K562 (cell line): ENCODE results near the gene PRDX2. TPM values are rescaled to one million over a fixed set of nuclear protein-coding genes. Genes with fewer than 3 reads are reported as not detected.
A peak's percentile ranks its signal among the peaks of the same experiment; 100 is the strongest.

Experiments used
- ELF1 ChIP-seq: fragments of 200-800 bp; sonication (Bioruptor generic); IDR thresholded peaks from 2 replicates; pipeline ENCODE4 v1.6.1; 2016; ENCODE audit warnings: missing genetic modification characterization, missing compliant biosample characterization
- HNRNPL ChIP-seq: fragments of 200-400 bp; formaldehyde crosslinking; IDR thresholded peaks from 2 replicates; pipeline ENCODE4 v1.6.1; 2017; ENCODE audit warnings: low read depth, mild to moderate bottlenecking, low read length
- LARP7 ChIP-seq: fragments of 450-650 bp; IDR thresholded peaks from 2 replicates; pipeline ENCODE4 v1.6.1; 2016
- SP1 ChIP-seq: sonication (generic); formaldehyde crosslinking; IDR thresholded peaks from 2 replicates; pipeline ENCODE4 v1.8.1; 2022; ENCODE audit warnings: mild to moderate bottlenecking, missing genetic modification reagents
- polyA plus RNA-seq, 8 experiments: library from polyadenylated mRNA; depleted of rRNA in 4 of 8; stranded (reverse) in 5 of 8; unstranded in 3 of 8; fragments of >200 nt; fragmentation: Nextera tagmentation in 2 of 8; fragmentation: Illumina TruSeq in 1 of 8; extraction: Ambion mirVana in 2 of 8; extraction: Trizol in 1 of 8; gene quantifications; 2 replicates each; pipeline versions ENCODE4 v1.2.1 to v1.2.3, GENCODE V29; 2011 to 2014; ENCODE audit warnings: inconsistent platforms in 1 of 8, missing spikeins in 1 of 8
- total RNA-seq, 7 experiments: library from RNA; depleted of rRNA in 6 of 7; stranded (reverse); fragments of >200 nt in 6 of 7; fragmentation: Illumina TruSeq in 2 of 7; extraction: Trizol in 2 of 7; gene quantifications; 2 replicates each; pipeline versions ENCODE4 v1.2.1 to v1.2.3, GENCODE V29; 2011 to 2021; ENCODE audit warnings: low replicate concordance in 1 of 7
- TF ChIP-seq, protein P1 (sequence below), 2 experiments: fragments of 450-650 bp; IDR thresholded peaks; 2 replicates each; pipeline ENCODE4 v1.6.1; 2016; ENCODE audit warnings: mild to moderate bottlenecking in 2 of 2, borderline replicate concordance in 1 of 2, low read depth in 1 of 2, moderate library complexity in 1 of 2
- TF ChIP-seq, protein P2 (sequence below), 2 experiments: IDR thresholded peaks in 1 of 2; conservative IDR thresholded peaks in 1 of 2; 2 replicates each; pipeline ENCODE4 v1.6.1; 2016; ENCODE audit warnings: low read depth in 2 of 2, mild to moderate bottlenecking in 1 of 2, missing compliant biosample characterization in 1 of 2, missing genetic modification characterization in 1 of 2, moderate library complexity in 1 of 2
- TF ChIP-seq, protein P3 (sequence below): fragments of 250-450 bp; sonication (Bioruptor Pico); IDR thresholded peaks from 2 replicates; pipeline ENCODE4 v1.8.0; 2021; ENCODE audit warnings: mild to moderate bottlenecking, moderate library complexity
- TF ChIP-seq, protein P4 (sequence below): fragments of 250-450 bp; sonication (Bioruptor Pico); IDR thresholded peaks from 2 replicates; pipeline ENCODE4 v1.8.0; 2022; ENCODE audit warnings: inconsistent platforms
- TF ChIP-seq, protein P5 (sequence below): sonication (generic); formaldehyde crosslinking; IDR thresholded peaks from 2 replicates; pipeline ENCODE4 v1.9.0; 2022; ENCODE audit warnings: mild to moderate bottlenecking, missing genetic modification reagents

Gene PRDX2
- total and polyA plus RNA-seq, 9 of the 15 experiments (the other 6 are each of a cell fraction or from before 2014, with no cell fraction given): 206 to 1,183 (median 415) TPM

DNA sequence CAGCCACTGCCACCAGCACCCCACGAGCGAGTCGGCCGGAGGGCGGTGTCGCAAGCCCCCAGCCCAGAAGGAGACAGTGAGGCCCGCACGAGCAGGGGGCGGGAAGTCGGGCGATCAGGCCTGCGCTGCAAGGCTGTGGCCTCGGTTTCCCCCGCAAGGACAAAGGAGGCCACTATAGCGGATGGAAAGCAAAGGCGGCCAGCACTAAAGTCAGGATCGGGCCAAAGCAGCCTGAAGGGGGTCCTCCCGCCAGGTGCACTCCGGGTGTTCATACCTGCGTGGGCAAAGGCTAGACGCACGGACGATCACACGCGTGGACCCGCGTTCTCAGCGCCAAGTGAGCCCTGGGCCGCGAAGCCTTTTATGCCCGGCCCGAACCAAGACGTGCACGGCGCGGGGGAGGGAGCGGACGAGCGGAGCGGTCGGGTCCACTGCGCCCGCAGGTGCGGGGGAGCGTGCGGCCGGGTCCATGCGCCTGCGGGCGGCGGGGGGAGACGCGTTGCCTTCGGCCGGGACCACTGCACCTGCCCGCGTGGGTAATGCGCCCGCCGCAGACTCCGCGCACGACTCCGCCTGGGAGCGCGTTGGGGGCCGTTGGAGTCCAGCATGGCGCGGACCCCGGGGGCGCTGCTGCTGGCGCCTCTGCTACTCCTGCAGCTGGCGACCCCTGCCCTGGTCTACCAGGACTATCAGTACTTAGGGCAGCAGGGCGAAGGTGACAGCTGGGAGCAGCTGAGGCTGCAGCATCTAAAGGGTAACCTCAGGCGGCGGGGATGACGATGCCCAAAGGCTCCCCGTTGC is at the start of gene PRDX2, which contains the start of gene THSD8 (continued):
- TF ChIP-seq, protein P1, sequence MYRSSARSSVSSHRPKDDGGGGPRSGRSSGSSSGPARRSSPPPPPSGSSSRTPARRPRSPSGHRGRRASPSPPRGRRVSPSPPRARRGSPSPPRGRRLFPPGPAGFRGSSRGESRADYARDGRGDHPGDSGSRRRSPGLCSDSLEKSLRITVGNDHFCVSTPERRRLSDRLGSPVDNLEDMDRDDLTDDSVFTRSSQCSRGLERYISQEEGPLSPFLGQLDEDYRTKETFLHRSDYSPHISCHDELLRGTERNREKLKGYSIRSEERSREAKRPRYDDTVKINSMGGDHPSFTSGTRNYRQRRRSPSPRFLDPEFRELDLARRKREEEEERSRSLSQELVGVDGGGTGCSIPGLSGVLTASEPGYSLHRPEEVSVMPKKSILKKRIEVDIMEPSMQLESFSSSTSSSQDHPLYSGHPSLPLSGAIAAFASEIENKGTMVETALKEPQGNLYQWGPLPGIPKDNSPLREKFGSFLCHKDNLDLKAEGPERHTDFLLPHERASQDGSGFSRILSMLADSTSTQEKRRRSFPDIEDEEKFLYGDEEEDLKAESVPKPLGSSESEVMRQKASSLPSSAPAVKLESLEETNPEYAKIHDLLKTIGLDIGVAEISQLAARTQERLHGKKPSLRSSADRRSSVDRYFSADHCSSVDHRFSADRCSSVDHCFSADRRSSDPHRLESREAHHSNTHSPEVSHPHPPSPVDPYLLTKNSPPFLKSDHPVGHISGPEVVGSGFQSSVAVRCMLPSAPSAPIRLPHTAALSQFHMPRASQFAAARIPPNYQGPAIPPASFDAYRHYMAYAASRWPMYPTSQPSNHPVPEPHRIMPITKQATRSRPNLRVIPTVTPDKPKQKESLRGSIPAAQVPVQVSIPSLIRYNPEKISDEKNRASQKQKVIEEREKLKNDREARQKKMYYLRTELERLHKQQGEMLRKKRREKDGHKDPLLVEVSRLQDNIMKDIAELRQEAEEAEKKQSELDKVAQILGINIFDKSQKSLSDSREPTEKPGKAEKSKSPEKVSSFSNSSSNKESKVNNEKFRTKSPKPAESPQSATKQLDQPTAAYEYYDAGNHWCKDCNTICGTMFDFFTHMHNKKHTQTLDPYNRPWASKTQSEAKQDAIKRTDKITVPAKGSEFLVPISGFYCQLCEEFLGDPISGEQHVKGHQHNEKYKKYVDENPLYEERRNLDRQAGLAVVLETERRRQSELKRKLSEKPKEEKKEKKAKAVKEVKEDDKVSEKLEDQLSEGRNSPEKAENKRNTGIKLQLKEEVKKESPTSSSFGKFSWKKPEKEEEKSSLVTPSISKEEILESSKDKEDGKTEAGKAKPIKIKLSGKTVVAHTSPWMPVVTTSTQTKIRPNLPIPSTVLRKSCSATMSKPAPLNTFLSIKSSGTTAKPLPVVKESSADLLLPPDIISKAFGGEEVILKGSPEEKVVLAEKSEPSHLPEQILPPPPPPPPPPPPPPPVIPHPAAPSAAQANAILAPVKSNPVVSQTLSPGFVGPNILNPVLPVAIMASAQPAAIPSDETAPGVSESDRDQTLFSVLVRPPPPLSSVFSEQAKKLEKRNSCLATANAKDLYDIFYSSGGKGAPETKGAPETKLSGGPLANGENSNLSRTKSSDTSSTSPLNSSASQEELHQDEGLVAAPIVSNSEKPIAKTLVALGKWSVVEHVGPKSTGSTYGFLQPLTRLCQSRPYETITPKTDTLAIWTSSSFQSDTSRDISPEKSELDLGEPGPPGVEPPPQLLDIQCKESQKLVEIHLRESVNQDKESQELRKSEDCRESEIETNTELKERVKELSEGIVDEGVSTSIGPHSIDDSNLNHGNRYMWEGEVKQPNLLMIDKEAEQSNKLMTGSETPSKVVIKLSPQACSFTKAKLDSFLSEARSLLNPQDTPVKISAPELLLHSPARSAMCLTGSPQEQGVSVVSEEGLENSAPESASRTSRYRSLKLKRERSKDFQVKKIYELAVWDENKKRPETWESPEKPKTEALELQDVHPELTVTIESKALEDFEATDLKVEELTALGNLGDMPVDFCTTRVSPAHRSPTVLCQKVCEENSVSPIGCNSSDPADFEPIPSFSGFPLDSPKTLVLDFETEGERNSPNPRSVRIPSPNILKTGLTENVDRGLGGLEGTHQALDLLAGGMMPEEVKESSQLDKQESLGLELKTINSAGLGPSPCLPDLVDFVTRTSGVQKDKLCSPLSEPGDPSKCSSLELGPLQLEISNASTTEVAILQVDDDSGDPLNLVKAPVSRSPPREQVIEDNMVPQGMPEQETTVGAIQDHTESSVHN (IDR thresholded peaks at IDR 0.05; ENCODE audit: borderline replicate concordance in 1 of 2, low read depth in 1 of 2): no peak
- TF ChIP-seq, protein P2, sequence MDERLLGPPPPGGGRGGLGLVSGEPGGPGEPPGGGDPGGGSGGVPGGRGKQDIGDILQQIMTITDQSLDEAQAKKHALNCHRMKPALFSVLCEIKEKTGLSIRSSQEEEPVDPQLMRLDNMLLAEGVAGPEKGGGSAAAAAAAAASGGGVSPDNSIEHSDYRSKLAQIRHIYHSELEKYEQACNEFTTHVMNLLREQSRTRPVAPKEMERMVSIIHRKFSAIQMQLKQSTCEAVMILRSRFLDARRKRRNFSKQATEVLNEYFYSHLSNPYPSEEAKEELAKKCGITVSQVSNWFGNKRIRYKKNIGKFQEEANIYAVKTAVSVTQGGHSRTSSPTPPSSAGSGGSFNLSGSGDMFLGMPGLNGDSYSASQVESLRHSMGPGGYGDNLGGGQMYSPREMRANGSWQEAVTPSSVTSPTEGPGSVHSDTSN (CRISPR knock-in tag; IDR thresholded peaks at IDR 0.05; ENCODE audit: low read depth): no peak
- TF ChIP-seq, protein P2 (tag; conservative IDR thresholded peaks at IDR 0.05; ENCODE audit: low read depth): no peak
- TF ChIP-seq, protein P3, sequence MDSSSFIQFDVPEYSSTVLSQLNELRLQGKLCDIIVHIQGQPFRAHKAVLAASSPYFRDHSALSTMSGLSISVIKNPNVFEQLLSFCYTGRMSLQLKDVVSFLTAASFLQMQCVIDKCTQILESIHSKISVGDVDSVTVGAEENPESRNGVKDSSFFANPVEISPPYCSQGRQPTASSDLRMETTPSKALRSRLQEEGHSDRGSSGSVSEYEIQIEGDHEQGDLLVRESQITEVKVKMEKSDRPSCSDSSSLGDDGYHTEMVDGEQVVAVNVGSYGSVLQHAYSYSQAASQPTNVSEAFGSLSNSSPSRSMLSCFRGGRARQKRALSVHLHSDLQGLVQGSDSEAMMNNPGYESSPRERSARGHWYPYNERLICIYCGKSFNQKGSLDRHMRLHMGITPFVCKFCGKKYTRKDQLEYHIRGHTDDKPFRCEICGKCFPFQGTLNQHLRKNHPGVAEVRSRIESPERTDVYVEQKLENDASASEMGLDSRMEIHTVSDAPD: no peak
- peak; percentile 79; the same call in 1 of the 2 replicates for TF ChIP-seq SP1 (CRISPR knock-in tag)
- TF ChIP-seq LARP7: no peak
- TF ChIP-seq, protein P4, sequence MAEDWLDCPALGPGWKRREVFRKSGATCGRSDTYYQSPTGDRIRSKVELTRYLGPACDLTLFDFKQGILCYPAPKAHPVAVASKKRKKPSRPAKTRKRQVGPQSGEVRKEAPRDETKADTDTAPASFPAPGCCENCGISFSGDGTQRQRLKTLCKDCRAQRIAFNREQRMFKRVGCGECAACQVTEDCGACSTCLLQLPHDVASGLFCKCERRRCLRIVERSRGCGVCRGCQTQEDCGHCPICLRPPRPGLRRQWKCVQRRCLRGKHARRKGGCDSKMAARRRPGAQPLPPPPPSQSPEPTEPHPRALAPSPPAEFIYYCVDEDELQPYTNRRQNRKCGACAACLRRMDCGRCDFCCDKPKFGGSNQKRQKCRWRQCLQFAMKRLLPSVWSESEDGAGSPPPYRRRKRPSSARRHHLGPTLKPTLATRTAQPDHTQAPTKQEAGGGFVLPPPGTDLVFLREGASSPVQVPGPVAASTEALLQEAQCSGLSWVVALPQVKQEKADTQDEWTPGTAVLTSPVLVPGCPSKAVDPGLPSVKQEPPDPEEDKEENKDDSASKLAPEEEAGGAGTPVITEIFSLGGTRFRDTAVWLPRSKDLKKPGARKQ: no peak
- TF ChIP-seq HNRNPL: peak; percentile 51; the same call in 1 of the 2 replicates
- TF ChIP-seq, protein P5, sequence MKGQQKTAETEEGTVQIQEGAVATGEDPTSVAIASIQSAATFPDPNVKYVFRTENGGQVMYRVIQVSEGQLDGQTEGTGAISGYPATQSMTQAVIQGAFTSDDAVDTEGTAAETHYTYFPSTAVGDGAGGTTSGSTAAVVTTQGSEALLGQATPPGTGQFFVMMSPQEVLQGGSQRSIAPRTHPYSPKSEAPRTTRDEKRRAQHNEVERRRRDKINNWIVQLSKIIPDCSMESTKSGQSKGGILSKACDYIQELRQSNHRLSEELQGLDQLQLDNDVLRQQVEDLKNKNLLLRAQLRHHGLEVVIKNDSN (CRISPR knock-in tag): no peak
- no peak for TF ChIP-seq ELF1 (tag)
